A549 (cell line): ENCODE measurements around the gene TMEM248. TPM values are rescaled to one million over a fixed set of nuclear protein-coding genes. Genes with fewer than 3 reads are reported as not detected.
A peak's percentile ranks its signal among the peaks of the same experiment; 100 is the strongest.
"Not testable (repeated sequence)": the region's sequence is repeated elsewhere in the genome, so short reads cannot be mapped to it uniquely, and the experiment has no call there.

ENCODE experiments used
- ATAC-seq, 2 experiments: fragments of 200-7000 bp in 1 of 2; fragments of >200 bp in 1 of 2; cut with Nextera tagmentation in 1 of 2; cut with Tn5 transposase in 1 of 2; 3 replicates each; pipeline versions ENCODE4 v1.8.0 to v1.9.1; 2018 to 2020; ENCODE audit warnings: mild to moderate bottlenecking in 1 of 2, moderate library complexity in 1 of 2
- CTCF ChIA-PET: fragments of 300-600 bp; sonication (Branson Sonifier 250); formaldehyde crosslinking; extraction: SDS; loops from one replicate; lab custom pipeline; 2021; ENCODE audit warnings: antibody characterized with exemption, inconsistent platforms; lab: Yijun Ruan, JAX
- POLR2A ChIA-PET: fragments of 350-600 bp; formaldehyde crosslinking; extraction: SDS; loops from one replicate; lab custom pipeline; 2021; ENCODE audit warnings: antibody characterized with exemption, inconsistent platforms; lab: Yijun Ruan, JAX
- DNase-seq, 2 experiments: peaks; one replicate each; pipeline versions ENCODE4 v3.0.0 to v3.0.0-alpha.2; 2011 to 2016; ENCODE audit warnings: low read depth in 1 of 2, low spot score in 1 of 2
- FAIRE-seq: peaks from 2 replicates; lab custom pipeline; 2011; peaks lifted over from hg19 to GRCh38; lab: Jason Lieb, UNC
- H3K27ac ChIP-seq, 2 experiments: fragments of >200 bp; sonication (Bioruptor Twin); formaldehyde crosslinking; 3 replicates each; pipeline ENCODE4 v1.5.1; 2016 to 2017
- H3K4me1 ChIP-seq: fragments of >200 bp; sonication (Bioruptor Twin); formaldehyde crosslinking; 3 replicates; pipeline ENCODE4 v1.6.1; 2016
- H3K4me2 ChIP-seq: fragments of >200 bp; sonication (Bioruptor Twin); formaldehyde crosslinking; 3 replicates; pipeline ENCODE4 v1.6.1; 2016
- H3K4me3 ChIP-seq: fragments of >200 bp; sonication (Bioruptor Twin); formaldehyde crosslinking; 3 replicates; pipeline ENCODE4 v1.5.1; 2016
- H3K9me3 ChIP-seq: fragments of >200 bp; sonication (Bioruptor Twin); formaldehyde crosslinking; 3 replicates; pipeline ENCODE4 v1.6.1; 2016
- BHLHE40 ChIP-seq: IDR thresholded peaks from 2 replicates; pipeline ENCODE4 v1.6.1; 2012; ENCODE audit warnings: low read depth, low read length, inconsistent platforms
- CBX8 ChIP-seq: fragments of 200-600 bp; sonication (generic); IDR thresholded peaks from 2 replicates; pipeline ENCODE4 v1.6.1; 2016
- CEBPB ChIP-seq, 2 experiments: fragments of >200 bp in 1 of 2; sonication (Bioruptor Twin) in 1 of 2; formaldehyde crosslinking in 1 of 2; IDR thresholded peaks; 2 replicates each; pipeline ENCODE4 v1.6.1; 2012 to 2016
- EHMT2 ChIP-seq: fragments of 200-600 bp; sonication (generic); IDR thresholded peaks from 2 replicates; pipeline ENCODE4 v1.6.1; 2016; ENCODE audit warnings: antibody characterized with exemption, low read depth, mild to moderate bottlenecking, moderate library complexity
- EP300 ChIP-seq, 2 experiments: fragments of >200 bp; sonication (Bioruptor Twin); formaldehyde crosslinking; IDR thresholded peaks; 2 replicates in 1 of 2; 3 replicates in 1 of 2; pipeline ENCODE4 v1.6.1; 2016 to 2017
- FOSL2 ChIP-seq, 2 experiments: fragments of 450-650 bp in 1 of 2; fragments of >200 bp in 1 of 2; sonication (Bioruptor Twin) in 1 of 2; formaldehyde crosslinking; IDR thresholded peaks; 2 replicates each; pipeline versions ENCODE4 v1.5.0 to v1.6.1; 2016 to 2020; ENCODE audit warnings: mild to moderate bottlenecking in 1 of 2, moderate library complexity in 1 of 2
- HOXB5 ChIP-seq: fragments of 250-450 bp; sonication (Bioruptor Pico); IDR thresholded peaks from 2 replicates; pipeline ENCODE4 v1.5.0; 2020; ENCODE audit warnings: mild to moderate bottlenecking, moderate library complexity
- KDM5A ChIP-seq: fragments of 200-600 bp; sonication (generic); IDR thresholded peaks from 2 replicates; pipeline ENCODE4 v1.6.1; 2016; ENCODE audit warnings: antibody characterized with exemption, mild to moderate bottlenecking
- NR3C1 ChIP-seq: fragments of >200 bp; sonication (Bioruptor Twin); formaldehyde crosslinking; IDR thresholded peaks from 3 replicates; pipeline ENCODE4 v1.6.1; 2017
- PHF8 ChIP-seq: fragments of 200-600 bp; sonication (generic); IDR thresholded peaks from 2 replicates; pipeline ENCODE4 v1.6.1; 2016; ENCODE audit warnings: low read depth, mild to moderate bottlenecking, antibody characterized with exemption, moderate library complexity, borderline replicate concordance
- RAD21 ChIP-seq, 2 experiments: fragments of >200 bp in 1 of 2; sonication (Bioruptor Twin) in 1 of 2; formaldehyde crosslinking in 1 of 2; IDR thresholded peaks in 1 of 2; conservative IDR thresholded peaks in 1 of 2; 2 replicates in 1 of 2; 3 replicates in 1 of 2; pipeline ENCODE4 v1.6.1; 2012 to 2018; ENCODE audit warnings: inconsistent platforms in 1 of 2
- RCOR1 ChIP-seq: fragments of 150-350 bp; IDR thresholded peaks from 2 replicates; pipeline ENCODE4 v1.6.1; 2014; ENCODE audit warnings: antibody characterized with exemption, low read length, low read depth
- RFX5 ChIP-seq: fragments of 450-650 bp; IDR thresholded peaks from 2 replicates; pipeline ENCODE4 v1.7.1; 2014; ENCODE audit warnings: antibody characterized with exemption, mild to moderate bottlenecking, moderate library complexity
- ZC3H11A ChIP-seq: fragments of 450-650 bp; IDR thresholded peaks from 2 replicates; pipeline ENCODE4 v1.6.1; 2014; ENCODE audit warnings: antibody characterized with exemption, mild to moderate bottlenecking
- ZSCAN20 ChIP-seq: fragments of 250-450 bp; sonication (Bioruptor Pico); IDR thresholded peaks from 2 replicates; pipeline ENCODE4 v1.8.0; 2022; ENCODE audit warnings: mild to moderate bottlenecking, moderate library complexity
- WGBS: methylation state at CpG from one replicate; pipeline ENCODE4 v1.1.6; 2017; ENCODE audit errors: missing lambda C conversion rate; 5-methylcytosine and 5-hydroxymethylcytosine counted together
- polyA plus RNA-seq, 4 experiments: library from polyadenylated mRNA; depleted of rRNA in 3 of 4; stranded (reverse); fragments of >200 nt; fragmentation: RNase III in 1 of 4; extraction: RNeasy Plus Mini Kit Qiagen cat#74134 plus additional on column Dnase treatment in 1 of 4; gene quantifications; 2 replicates in 3 of 4; 3 replicates in 1 of 4; pipeline ENCODE4 v1.2.3, GENCODE V29; 2011 to 2017
- TF ChIP-seq, protein P1 (sequence below): fragments of >200 bp; sonication (Bioruptor Twin); formaldehyde crosslinking; IDR thresholded peaks from 3 replicates; pipeline ENCODE4 v1.5.1; 2016
- TF ChIP-seq, protein P2 (sequence below): fragments of 450-650 bp; IDR thresholded peaks from 2 replicates; pipeline ENCODE4 v1.6.1; 2014; ENCODE audit warnings: antibody characterized with exemption
- TF ChIP-seq, protein P3 (sequence below): fragments of >200 bp; sonication (Bioruptor Twin); formaldehyde crosslinking; IDR thresholded peaks from 3 replicates; pipeline ENCODE4 v1.6.1; 2016

The TMEM248 gene
- polyA plus RNA-seq, 2 of the 4 experiments (the other 2 are of a cell fraction), result 53.7 to 128 TPM

DNA sequence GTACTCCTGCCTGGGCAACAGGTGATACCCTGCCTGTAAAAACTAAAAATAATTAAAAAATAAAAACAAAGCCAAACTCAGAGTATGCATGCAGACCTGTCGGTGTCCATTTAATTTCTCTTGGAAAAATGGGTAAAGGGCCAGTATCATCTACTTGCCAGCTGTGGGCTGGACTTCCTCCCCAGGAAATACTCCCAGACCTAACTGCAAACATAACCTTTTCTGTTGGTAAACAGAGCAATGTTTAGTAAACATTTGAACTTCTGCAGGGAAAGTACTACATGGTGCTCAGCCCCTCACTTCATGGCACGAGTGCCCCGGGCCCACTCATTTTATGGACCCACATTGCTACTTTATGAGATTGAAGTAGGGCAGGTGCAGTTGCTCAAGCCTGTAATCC lies 10.2 kb upstream of the TMEM248 start:
- no peak for FAIRE-seq
- WGBS, result 65% methylated on average over 3 of the region's 3 CpGs
- Histone ChIP-seq H3K4me3 (no peak overlapping the region), H3K27ac (no peak overlapping the region), H3K4me2 (no peak overlapping the region), H3K4me1 (0 out of 3 replicates have a peak, but pooled peaks cover 5% of the 10 kb centered on the region), H3K9me3 (no peaks in the 10 kb centered on the region)
- no peak for DNase-seq
- ATAC-seq, result no peak
- POLR2A ChIA-PET, result no interaction called here
- TF ChIP-seq EP300 (IDR thresholded peaks at IDR 0.05), result no peak
- CTCF ChIA-PET, result no interaction called here

DNA sequence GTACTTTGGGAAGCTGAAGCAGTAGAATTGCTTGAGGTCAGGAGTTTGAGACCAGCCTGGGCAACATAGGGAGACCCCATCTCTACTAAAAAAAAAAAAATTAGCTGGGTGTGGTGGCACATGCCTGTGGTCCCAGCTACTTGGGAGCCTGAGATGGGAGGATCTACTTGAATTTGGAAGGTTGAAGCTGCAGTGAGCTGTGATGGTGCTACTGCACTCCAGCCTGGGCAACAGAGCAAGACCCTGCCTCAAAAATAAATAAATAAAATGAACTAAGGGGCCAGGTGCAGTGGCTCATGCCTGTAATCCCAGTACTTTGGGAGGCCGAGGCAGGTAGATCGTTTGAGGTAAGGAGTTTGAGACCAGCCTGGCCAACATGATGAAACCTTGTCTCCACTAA lies 9.8 kb upstream of the TMEM248 start:
- CTCF ChIA-PET, result interaction anchor here (0.6 kb wide), 1 partner anchor 371 kb away, joined by 3 read pairs; no protein-coding TSS in a partner anchor

DNA sequence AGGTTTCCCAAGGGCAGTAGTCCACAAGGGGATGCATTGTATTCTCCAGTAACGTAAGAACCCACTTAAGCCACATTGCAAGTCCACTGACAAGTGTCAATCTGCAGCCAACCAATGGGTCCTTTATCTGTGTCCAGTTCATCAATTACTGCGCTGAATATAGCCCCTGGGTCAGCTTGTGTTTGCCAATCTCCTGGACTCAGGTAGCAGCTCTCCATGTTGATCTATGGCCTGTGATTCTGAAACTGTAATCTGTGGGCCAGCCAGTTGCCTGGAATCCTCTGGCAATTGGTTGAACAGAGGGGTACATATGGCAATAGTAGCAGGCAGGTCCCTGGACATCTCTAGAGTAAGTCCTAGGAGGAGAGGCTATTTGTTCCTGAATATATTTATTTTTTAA lies 8.8 kb upstream of the TMEM248 start:
- no peaks in the 10 kb centered on the region for H3K9me3 ChIP-seq
- H3K4me2 ChIP-seq, result no peak overlapping the region
- WGBS, result 90% methylated on average over 2 of the region's 2 CpGs
- FAIRE-seq, result no peak
- H3K4me3 ChIP-seq, result no peak overlapping the region
- POLR2A ChIA-PET, result no interaction called here
- H3K27ac ChIP-seq, result no peak overlapping the region
- ATAC-seq, result no peak
- TF ChIP-seq NR3C1 (no peak), KDM5A (no peak), RFX5 (no peak), ZC3H11A (no peak), CEBPB (IDR thresholded peaks at IDR 0.05) (no peak), BHLHE40 (no peak), CBX8 (no peak), EHMT2 (no peak), RAD21 (conservative IDR thresholded peaks at IDR 0.05 in 1 of 2, IDR thresholded peaks at IDR 0.05 in 1 of 2) (no peak), ZSCAN20 (CRISPR knock-in tag) (no peak), HOXB5 (no peak)
- TF ChIP-seq, protein P1, sequence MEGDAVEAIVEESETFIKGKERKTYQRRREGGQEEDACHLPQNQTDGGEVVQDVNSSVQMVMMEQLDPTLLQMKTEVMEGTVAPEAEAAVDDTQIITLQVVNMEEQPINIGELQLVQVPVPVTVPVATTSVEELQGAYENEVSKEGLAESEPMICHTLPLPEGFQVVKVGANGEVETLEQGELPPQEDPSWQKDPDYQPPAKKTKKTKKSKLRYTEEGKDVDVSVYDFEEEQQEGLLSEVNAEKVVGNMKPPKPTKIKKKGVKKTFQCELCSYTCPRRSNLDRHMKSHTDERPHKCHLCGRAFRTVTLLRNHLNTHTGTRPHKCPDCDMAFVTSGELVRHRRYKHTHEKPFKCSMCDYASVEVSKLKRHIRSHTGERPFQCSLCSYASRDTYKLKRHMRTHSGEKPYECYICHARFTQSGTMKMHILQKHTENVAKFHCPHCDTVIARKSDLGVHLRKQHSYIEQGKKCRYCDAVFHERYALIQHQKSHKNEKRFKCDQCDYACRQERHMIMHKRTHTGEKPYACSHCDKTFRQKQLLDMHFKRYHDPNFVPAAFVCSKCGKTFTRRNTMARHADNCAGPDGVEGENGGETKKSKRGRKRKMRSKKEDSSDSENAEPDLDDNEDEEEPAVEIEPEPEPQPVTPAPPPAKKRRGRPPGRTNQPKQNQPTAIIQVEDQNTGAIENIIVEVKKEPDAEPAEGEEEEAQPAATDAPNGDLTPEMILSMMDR, result no peak
- TF ChIP-seq, protein P2, sequence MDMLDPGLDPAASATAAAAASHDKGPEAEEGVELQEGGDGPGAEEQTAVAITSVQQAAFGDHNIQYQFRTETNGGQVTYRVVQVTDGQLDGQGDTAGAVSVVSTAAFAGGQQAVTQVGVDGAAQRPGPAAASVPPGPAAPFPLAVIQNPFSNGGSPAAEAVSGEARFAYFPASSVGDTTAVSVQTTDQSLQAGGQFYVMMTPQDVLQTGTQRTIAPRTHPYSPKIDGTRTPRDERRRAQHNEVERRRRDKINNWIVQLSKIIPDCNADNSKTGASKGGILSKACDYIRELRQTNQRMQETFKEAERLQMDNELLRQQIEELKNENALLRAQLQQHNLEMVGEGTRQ, result no peak
- CTCF ChIA-PET, result no interaction called here
- DNase-seq, result no peak
- 0 out of 3 replicates have a peak, but pooled peaks cover 5% of the 10 kb centered on the region for H3K4me1 ChIP-seq

More for the DNA sequence above, 9.8 kb upstream of the TMEM248 start:
- H3K4me2 ChIP-seq, ATAC-seq, H3K4me1 ChIP-seq, FAIRE-seq, H3K9me3 ChIP-seq, DNase-seq, POLR2A ChIA-PET, H3K27ac ChIP-seq, H3K4me3 ChIP-seq: not testable (repeated sequence)
- WGBS, result 91% methylated on average over 2 of the region's 2 CpGs

DNA sequence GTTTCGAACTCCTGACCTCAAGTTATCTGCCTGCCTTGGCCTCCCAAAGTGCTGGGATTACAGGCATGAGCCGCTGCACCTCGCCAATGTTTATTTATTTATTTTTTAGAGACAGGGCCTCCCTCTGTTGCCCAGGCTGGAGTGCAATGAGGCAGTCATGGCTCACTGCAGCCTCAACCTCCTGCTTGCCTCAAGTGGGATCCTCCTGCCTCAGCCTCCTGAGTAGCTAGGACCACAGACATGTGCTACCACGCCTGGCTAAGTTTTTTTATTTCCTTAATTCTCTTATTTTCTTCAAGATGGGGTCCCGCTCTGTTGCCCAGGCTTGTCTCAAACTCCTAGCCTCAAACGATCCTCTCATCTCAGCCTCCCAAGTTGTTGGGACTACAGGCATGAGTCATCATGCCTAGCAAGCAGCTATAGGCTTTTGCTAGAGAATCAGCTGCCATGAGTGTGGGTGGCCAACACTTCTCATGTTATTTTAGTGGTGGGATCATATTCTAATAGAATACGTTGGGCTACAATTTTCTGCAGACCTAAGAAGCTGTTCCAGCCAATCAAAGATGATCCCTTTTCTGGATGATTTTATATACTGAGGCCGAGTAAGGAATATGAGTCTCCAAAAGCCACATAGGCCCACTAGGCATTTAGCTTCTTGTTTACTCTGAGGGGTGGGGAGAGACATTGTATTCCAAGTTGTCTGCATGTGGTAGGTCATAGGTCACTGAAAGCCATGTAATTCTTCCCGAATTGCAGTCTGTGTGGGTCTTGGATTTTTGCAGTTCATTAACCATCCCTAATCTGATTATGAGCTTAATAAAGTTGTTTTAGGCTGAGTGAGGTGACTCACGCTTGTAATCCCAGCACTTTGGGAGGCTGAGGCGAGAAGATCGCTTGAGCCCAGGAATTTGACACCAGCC lies 7.6 kb upstream of the TMEM248 start:
- TF ChIP-seq RCOR1 (no peak), FOSL2 (IDR thresholded peaks at IDR 0.05) (no peak), FOSL2 (CRISPR knock-in tag; IDR thresholded peaks at IDR 0.05) (peak; percentile 60), NR3C1 (no peak), PHF8 (no peak)
- TF ChIP-seq, protein P3, sequence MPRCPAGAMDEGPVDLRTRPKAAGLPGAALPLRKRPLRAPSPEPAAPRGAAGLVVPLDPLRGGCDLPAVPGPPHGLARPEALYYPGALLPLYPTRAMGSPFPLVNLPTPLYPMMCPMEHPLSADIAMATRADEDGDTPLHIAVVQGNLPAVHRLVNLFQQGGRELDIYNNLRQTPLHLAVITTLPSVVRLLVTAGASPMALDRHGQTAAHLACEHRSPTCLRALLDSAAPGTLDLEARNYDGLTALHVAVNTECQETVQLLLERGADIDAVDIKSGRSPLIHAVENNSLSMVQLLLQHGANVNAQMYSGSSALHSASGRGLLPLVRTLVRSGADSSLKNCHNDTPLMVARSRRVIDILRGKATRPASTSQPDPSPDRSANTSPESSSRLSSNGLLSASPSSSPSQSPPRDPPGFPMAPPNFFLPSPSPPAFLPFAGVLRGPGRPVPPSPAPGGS, result no peak
- Histone ChIP-seq H3K4me2 (no peak overlapping the region), H3K4me1 (0 out of 3 replicates have a peak, but pooled peaks cover 5% of the 10 kb centered on the region), H3K27ac (no peak overlapping the region), H3K9me3 (no peaks in the 10 kb centered on the region), H3K4me3 (no peak overlapping the region)
- 72% methylated on average over 12 of the region's 12 CpGs for WGBS
- FAIRE-seq (no peak), ATAC-seq (no peak), DNase-seq (no peak)
- POLR2A ChIA-PET, result no interaction called here
- CTCF ChIA-PET, result interaction anchor here (1.2 kb wide), 1 partner anchor 16 kb away, joined by 3 read pairs; no protein-coding TSS in a partner anchor

DNA sequence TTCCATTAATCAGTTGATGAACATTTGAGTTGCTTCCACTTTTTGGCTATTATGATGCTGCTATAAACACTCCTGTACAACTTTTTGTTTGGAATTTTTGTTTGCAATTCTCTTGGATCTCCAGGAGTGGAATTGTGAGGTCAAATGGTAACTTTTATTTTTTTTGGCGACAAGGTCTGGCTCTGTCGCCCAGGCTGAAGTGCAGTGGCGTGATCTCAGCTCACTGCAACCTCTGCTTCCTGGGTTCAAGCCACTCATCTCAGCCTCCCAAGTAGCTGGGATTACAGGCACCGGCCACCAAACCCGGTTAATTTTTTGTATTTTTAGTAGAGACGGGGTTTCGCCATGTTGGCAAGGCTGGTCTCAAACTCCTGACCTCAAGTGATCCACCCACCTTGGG lies 3.1 kb upstream of the TMEM248 start:
- CTCF ChIA-PET, H3K27ac ChIP-seq, DNase-seq, POLR2A ChIA-PET, H3K9me3 ChIP-seq, H3K4me3 ChIP-seq, FAIRE-seq, ATAC-seq, H3K4me2 ChIP-seq: not testable (repeated sequence)
- H3K4me1 ChIP-seq, result peaks cover 17% of the 10 kb centered on the region; the same call in 1 of the 3 replicates
- WGBS, result 92% methylated on average over 7 of the region's 7 CpGs
